HG03108 (cell line): ENCODE measurements around the gene WFS1.

Experiments used
- ATAC-seq: cut with Tn5 transposase; IDR thresholded peaks from one replicate; pipeline ENCODE4 v1.9.1; 2021; ENCODE audit warnings: moderate library complexity; ENCODE audit not compliant: unreplicated experiment

Gene WFS1

GRCh38 chr4:6258026-6258360, 11.7 kb upstream of the WFS1 start:
- no peak for ATAC-seq

- no peak for ATAC-seq
These were observed 10.9 kb upstream of the WFS1 start for GRCh38 chr4:6258741-6259140.

DNA sequence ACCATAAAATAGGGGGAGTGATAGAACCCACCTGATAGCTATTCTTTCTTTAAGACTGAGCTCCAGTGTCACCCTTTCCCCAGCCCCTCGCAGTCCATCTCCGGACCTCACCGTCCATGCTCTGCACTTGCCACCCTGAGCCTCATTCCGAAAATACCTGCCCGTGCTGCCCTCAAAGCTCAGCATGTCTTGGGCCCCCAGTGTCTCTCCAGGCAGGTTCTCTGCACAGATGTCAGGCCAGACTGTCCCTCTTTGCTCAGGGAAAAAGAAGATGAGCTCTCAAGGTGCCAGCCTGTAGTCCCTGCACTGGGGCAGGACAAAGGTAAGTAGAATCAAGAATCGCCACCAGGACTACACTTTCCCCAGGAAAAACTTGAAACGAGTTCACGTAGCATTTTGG, 9.8 kb upstream of the WFS1 start:
- ATAC-seq, result no peak

DNA sequence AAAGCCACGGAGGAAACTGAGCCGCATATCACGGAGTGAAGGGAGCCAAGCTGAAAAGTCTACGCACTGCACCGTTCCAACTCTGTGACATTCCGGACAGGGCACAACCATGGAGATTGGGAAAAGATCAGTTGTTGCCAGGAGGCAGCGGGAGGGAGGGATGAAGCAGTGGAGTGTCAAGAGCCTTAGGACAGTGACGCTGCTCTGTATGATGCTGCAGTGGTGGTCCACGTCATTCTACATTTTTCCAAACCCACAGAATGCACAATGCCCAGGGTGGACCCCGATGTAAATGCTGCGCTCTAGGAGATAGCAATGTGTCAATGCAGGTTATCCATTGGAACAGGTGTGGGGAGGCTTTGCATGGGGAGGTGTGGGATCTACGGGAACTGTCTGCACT, 7.5 kb upstream of the WFS1 start:
- ATAC-seq, result no peak

DNA sequence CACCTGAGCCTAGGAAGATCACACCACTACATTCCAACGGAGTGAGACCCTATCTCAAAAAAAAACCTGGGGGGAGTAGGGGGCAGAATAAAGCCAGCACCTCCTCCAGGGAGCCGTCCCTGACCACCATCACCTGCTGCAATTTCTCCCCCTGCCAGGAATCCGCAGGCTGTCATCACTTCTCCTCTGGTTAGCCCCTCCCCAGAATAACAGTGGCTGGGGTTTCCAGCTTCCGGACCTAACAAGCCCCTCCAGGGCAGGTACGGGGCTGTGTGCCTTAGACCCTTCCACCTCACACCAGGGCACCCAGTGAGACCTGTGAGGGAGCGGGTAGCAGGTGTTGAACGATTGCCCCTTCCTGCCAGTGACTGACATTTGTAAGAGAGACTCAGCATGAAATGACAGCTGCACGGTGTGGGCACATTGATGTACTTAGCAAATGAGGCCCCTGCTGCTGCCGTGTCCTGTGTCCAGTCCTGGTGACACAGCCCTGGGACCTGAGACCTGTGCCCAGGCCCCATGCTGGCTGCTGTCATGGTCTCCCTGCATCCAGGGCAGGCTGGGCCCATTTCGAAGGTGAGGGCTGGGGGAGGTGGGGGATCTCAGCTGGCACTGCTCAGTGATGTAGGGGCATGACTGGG, 6.7 kb upstream of the WFS1 start:
- no peak for ATAC-seq

GRCh38 chr4:6263526-6264224, 6.0 kb upstream of the WFS1 start:
- ATAC-seq, result no peak

- ATAC-seq, result no peak
These were observed 5.5 kb upstream of the WFS1 start for GRCh38 chr4:6264225-6264540.

DNA sequence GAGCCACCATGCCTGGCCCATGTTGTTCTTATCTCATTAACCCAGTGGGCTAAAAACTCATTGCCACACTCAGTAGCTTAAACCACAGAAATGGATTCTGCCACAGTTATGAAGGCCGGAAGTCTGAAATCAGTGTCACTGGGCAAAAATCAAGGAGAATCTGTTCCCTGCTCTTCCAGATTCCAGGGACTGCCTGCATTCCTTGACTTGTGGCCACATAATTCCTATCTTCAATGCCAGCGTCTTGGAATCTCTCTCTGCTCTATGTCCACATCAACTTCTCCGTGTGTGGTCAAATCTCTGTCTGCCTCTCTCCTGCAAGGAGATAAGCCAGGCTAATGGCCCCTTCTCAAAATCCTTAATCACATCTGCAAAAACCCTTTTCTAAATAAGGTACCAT, 4.1 kb upstream of the WFS1 start:
- ATAC-seq, result no peak

DNA sequence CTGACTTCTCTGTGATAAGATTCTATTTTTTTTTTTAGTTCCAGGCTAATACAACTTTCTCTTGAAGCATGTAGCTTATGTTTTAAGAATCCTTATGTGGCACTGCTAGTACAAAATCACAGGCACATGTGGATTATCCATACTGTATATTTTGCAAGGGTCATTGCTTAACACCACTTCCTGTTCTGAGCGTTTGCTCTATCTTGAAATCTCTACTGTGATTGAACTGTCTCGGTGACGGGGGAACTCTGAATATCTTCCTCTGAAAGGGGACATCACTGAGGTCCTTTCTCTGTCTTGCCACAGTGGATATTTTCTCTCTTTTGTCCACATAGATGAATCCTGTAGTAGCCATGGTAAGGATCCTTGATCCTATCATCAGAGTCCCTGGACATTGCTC, 2.1 kb upstream of the WFS1 start:
- no peak for ATAC-seq

GRCh38 chr4:6268650-6269615, 717 bp upstream of the WFS1 start:
- ATAC-seq, result no peak

- ATAC-seq, result no peak
These were observed 1.0 kb downstream of the WFS1 start for GRCh38 chr4:6270636-6271121.

GRCh38 chr4:6271206-6271605, 1.6 kb downstream of the WFS1 start:
- ATAC-seq, result no peak

GRCh38 chr4:6271701-6272465, 2.2 kb downstream of the WFS1 start:
- ATAC-seq, result no peak

- no peak for ATAC-seq
These were observed 3.4 kb downstream of the WFS1 start for GRCh38 chr4:6272863-6273660.

GRCh38 chr4:6273661-6273990, 4.0 kb downstream of the WFS1 start:
- no peak for ATAC-seq

- ATAC-seq, result no peak
These were observed 5.7 kb downstream of the WFS1 start for GRCh38 chr4:6275351-6275750.

DNA sequence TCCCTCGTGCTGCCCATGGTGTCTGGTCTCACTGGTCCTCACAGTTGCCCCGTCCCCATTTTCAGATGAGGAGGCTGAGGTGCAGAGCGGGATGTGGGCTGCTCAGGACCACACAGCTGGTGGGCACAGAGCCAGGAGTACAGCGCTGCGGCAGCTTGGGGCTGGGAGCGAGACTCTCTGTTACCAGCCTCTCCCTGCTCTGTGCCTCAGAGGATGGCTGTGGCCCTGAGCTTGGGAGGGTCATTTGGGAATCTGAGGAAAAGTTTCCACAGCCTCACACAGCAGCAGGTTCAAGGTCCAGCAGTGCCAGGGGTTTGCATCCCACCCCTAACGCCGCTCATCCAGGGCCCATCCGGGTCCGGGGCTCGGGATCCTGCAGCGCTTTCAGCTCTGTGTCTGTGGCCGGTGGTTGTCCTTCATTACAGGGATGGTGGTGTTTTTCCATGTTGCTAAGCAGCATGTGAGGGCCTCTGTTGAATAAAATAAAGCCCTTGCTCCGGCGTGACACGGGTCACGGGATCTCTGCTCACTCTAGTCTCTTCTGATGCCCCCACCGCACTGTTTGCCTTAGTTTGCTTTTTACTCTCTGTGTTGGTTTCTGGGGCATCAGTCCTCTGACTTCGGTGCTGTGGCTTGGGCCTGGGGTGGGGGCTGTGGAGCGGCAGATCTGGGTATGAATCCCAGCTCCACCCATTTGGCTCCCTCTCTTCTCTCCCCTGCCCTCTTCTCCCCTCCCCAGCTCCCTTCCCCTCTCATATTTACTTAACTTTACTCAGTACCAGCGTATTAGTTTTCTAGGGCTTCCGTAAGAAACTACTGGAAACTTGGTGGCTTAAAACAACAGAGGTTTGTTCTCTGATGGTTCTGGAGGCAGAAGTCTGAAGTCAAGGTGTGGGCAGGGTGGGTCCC, 6.5 kb downstream of the WFS1 start:
- ATAC-seq, result no peak

DNA sequence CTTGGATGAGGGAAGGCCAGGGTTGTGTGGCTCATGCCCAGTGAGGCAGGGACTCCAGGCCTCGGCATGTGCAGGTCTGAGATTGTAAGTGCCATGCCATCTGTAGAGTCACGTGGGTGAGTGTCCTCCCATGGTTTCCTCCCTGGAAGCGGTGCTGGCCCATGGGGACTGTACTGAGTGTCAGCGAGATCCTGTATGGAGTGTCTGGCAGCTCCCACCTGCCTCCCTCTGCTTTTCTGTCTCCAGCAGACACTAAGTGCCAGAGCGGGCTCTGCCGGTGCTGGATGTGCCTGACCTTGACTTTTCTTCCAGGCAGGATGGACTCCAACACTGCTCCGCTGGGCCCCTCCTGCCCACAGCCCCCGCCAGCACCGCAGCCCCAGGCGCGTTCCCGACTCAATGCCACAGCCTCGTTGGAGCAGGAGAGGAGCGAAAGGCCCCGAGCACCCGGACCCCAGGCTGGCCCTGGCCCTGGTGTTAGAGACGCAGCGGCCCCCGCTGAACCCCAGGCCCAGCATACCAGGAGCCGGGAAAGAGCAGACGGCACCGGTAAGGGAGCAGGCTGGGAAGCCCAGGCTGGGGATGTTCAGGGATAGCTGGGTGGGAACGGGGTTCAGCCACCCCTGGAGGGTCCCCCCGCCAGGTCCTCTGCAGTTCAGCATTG, 7.6 kb downstream of the WFS1 start:
- ATAC-seq, result no peak
